ENCODE results near the gene MRGPRX3. TPM values are rescaled to one million over a fixed set of nuclear protein-coding genes. Genes with fewer than 3 reads are reported as not detected.

MRGPRX3 gene
- not detected for polyA plus RNA-seq (2012; ENCODE audit: insufficient read length, low read depth)

DNA sequence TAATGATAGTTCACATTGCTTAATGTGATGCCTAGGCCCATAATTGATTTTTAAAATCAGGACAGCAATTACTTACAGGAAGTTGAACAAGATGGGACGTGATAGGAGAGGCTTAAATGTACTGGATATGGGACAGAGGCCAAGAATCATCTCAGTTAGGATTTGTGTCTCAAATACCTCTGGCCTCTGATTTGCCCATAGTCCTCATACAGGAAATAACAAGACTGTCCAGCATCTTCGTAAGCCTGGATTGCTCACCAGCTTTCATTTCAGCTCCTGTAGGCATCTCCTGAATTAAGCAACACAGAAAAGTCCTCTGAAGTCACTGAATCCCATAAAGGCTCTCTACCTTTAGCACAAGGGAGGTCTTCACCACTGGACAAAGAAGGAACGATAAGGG lies at the start of gene MRGPRX3:
Gene MRGPRX3 (plus strand): TSS at position 231 of the 400 bp plus-strand sequence. CDS start 4,632 bp downstream, outside the sequence.
- no peak for TF ChIP-seq POLR2AphosphoS5 (IDR thresholded peaks at IDR 0.05; ENCODE audit: low read depth, low read length)
- no peak for TF ChIP-seq FOXP2 (optimal IDR thresholded peaks at IDR 0.05; ENCODE audit: borderline replicate concordance, extremely low read depth, extremely low read length, insufficient read depth)
- TF ChIP-seq, protein P1, sequence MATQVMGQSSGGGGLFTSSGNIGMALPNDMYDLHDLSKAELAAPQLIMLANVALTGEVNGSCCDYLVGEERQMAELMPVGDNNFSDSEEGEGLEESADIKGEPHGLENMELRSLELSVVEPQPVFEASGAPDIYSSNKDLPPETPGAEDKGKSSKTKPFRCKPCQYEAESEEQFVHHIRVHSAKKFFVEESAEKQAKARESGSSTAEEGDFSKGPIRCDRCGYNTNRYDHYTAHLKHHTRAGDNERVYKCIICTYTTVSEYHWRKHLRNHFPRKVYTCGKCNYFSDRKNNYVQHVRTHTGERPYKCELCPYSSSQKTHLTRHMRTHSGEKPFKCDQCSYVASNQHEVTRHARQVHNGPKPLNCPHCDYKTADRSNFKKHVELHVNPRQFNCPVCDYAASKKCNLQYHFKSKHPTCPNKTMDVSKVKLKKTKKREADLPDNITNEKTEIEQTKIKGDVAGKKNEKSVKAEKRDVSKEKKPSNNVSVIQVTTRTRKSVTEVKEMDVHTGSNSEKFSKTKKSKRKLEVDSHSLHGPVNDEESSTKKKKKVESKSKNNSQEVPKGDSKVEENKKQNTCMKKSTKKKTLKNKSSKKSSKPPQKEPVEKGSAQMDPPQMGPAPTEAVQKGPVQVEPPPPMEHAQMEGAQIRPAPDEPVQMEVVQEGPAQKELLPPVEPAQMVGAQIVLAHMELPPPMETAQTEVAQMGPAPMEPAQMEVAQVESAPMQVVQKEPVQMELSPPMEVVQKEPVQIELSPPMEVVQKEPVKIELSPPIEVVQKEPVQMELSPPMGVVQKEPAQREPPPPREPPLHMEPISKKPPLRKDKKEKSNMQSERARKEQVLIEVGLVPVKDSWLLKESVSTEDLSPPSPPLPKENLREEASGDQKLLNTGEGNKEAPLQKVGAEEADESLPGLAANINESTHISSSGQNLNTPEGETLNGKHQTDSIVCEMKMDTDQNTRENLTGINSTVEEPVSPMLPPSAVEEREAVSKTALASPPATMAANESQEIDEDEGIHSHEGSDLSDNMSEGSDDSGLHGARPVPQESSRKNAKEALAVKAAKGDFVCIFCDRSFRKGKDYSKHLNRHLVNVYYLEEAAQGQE (IDR thresholded peaks at IDR 0.05; ENCODE audit: insufficient read depth in 1 of 2, low read depth in 2 of 2, low read length in 2 of 2): peak in 1 of 2 experiments; percentile 73; a peak in 2 of 4 replicates
- TF ChIP-seq TAF1 (IDR thresholded peaks at IDR 0.05; ENCODE audit: borderline replicate concordance, insufficient read depth, low read length): no peak

GRCh38 chr11:18088366-18088765 lies 44.0 kb upstream of the MRGPRX3 start:
- TF ChIP-seq POLR2AphosphoS5 (IDR thresholded peaks at IDR 0.05; ENCODE audit: low read depth, low read length): no peak
- no peak for TF ChIP-seq FOXP2 (optimal IDR thresholded peaks at IDR 0.05; ENCODE audit: borderline replicate concordance, extremely low read depth, extremely low read length, insufficient read depth)
- no peak for TF ChIP-seq SIN3A (IDR thresholded peaks at IDR 0.05; ENCODE audit: borderline replicate concordance, insufficient read depth, low read length)
- no peak for TF ChIP-seq TAF1 (IDR thresholded peaks at IDR 0.05; ENCODE audit: borderline replicate concordance, insufficient read depth, low read length)
- TF ChIP-seq, protein P1 (IDR thresholded peaks at IDR 0.05; ENCODE audit: insufficient read depth in 1 of 2, low read depth in 2 of 2, low read length in 2 of 2): no peak

GRCh38 chr11:18088966-18089365 lies 43.4 kb upstream of the MRGPRX3 start:
- TF ChIP-seq POLR2AphosphoS5 (IDR thresholded peaks at IDR 0.05; ENCODE audit: low read depth, low read length) (no peak), TAF1 (IDR thresholded peaks at IDR 0.05; ENCODE audit: borderline replicate concordance, insufficient read depth, low read length) (no peak), SIN3A (IDR thresholded peaks at IDR 0.05; ENCODE audit: borderline replicate concordance, insufficient read depth, low read length) (no peak), FOXP2 (optimal IDR thresholded peaks at IDR 0.05; ENCODE audit: borderline replicate concordance, extremely low read depth, extremely low read length, insufficient read depth) (no peak)
- TF ChIP-seq, protein P1 (IDR thresholded peaks at IDR 0.05; ENCODE audit: insufficient read depth in 1 of 2, low read depth in 2 of 2, low read length in 2 of 2): no peak

GRCh38 chr11:18091731-18092130 lies 40.6 kb upstream of the MRGPRX3 start:
- TF ChIP-seq, protein P1 (IDR thresholded peaks at IDR 0.05; ENCODE audit: insufficient read depth in 1 of 2, low read depth in 2 of 2, low read length in 2 of 2): no peak
- no peak for TF ChIP-seq TAF1 (IDR thresholded peaks at IDR 0.05; ENCODE audit: borderline replicate concordance, insufficient read depth, low read length)
- TF ChIP-seq FOXP2 (optimal IDR thresholded peaks at IDR 0.05; ENCODE audit: borderline replicate concordance, extremely low read depth, extremely low read length, insufficient read depth): no peak
- no peak for TF ChIP-seq SIN3A (IDR thresholded peaks at IDR 0.05; ENCODE audit: borderline replicate concordance, insufficient read depth, low read length)
- TF ChIP-seq POLR2AphosphoS5 (IDR thresholded peaks at IDR 0.05; ENCODE audit: low read depth, low read length): no peak

DNA sequence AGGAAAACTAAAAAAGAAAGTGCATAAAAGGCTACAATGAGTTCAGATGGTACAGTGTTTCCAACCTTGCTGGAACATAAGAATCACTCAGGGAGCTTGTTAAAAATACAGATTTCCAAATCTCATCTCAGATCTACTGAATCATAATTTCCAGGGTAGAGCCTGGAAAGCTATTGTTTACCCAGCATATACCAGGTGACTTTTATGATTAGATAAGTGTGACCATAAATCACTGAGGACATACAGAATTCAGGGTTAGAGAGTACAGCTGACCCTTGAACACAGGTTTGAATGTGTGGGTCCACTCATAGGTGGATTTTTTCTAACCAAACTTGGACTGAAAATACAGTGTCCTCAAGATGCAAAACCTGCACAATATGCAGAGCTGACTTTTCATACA lies 38.4 kb upstream of the MRGPRX3 start:
- TF ChIP-seq FOXP2 (optimal IDR thresholded peaks at IDR 0.05; ENCODE audit: borderline replicate concordance, extremely low read depth, extremely low read length, insufficient read depth) (no peak), SIN3A (IDR thresholded peaks at IDR 0.05; ENCODE audit: borderline replicate concordance, insufficient read depth, low read length) (no peak), POLR2AphosphoS5 (IDR thresholded peaks at IDR 0.05; ENCODE audit: low read depth, low read length) (no peak), TAF1 (IDR thresholded peaks at IDR 0.05; ENCODE audit: borderline replicate concordance, insufficient read depth, low read length) (no peak)
- TF ChIP-seq, protein P1 (IDR thresholded peaks at IDR 0.05; ENCODE audit: insufficient read depth in 1 of 2, low read depth in 2 of 2, low read length in 2 of 2): no peak
